HepG2 (cell line): ENCODE measurements around the gene PRKCZ. TPM values are rescaled to one million over a fixed set of nuclear protein-coding genes. Genes with fewer than 3 reads are reported as not detected.

Source experiments
- ATAC-seq: fragments of 200-7000 bp; cut with Tn5 transposase; 3 replicates; pipeline ENCODE4 v1.9.1; 2020; ENCODE audit warnings: mild to moderate bottlenecking, moderate library complexity
- BruUV-seq: library from RNA; stranded (reverse); fragments of 400-500 nt; replicated peaks from 2 replicates; lab custom pipeline; 2021; lab: Mats Ljungman, UMichigan
- CTCF ChIA-PET: fragments of 300-600 bp; formaldehyde crosslinking; extraction: SDS; loops from one replicate; lab custom pipeline; 2021; ENCODE audit warnings: low total read pairs, inconsistent platforms, low intra/inter-chr PET ratio; lab: Yijun Ruan, JAX
- POLR2A ChIA-PET: fragments of 350-600 bp; sonication (Branson Sonifier 250); formaldehyde crosslinking; loops from one replicate; lab custom pipeline; 2020; ENCODE audit warnings: antibody characterized with exemption, inconsistent platforms; lab: Yijun Ruan, JAX
- DNase-seq: peaks from one replicate; pipeline ENCODE4 v3.0.0-alpha.2; 2015; ENCODE audit warnings: low spot score
- FAIRE-seq: peaks from 3 replicates; lab custom pipeline; 2011; peaks lifted over from hg19 to GRCh38; lab: Jason Lieb, UNC
- H2AFZ ChIP-seq: one replicate; pipeline ENCODE4 v1.6.1; 2011; ENCODE audit warnings: low read length, inconsistent platforms
- H3K27ac ChIP-seq: fragments of 300-600 bp; 3 replicates; pipeline ENCODE4 v1.8.0; 2011; ENCODE audit warnings: mixed run types, mild to moderate bottlenecking, mixed read lengths, low read length, inconsistent platforms; ENCODE audit not compliant: insufficient read depth; ENCODE audit errors: extremely low read length
- H3K27me3 ChIP-seq, 2 experiments: fragments of 200-600 bp in 1 of 2; 2 replicates in 1 of 2; 3 replicates in 1 of 2; pipeline versions ENCODE4 v1.6.0 to v1.8.0; 2011; ENCODE audit warnings: low read length in 2 of 2, mild to moderate bottlenecking in 2 of 2, moderate library complexity in 2 of 2, inconsistent platforms in 1 of 2; ENCODE audit not compliant: insufficient read depth in 2 of 2, control insufficient read depth in 1 of 2
- H3K36me3 ChIP-seq, 2 experiments: fragments of 200-600 bp in 1 of 2; replicated peaks in 1 of 2; 2 replicates in 1 of 2; 3 replicates in 1 of 2; pipeline versions ENCODE4 v1.5.1 to v1.8.0; 2011; ENCODE audit warnings: low read length in 2 of 2, inconsistent platforms in 1 of 2; ENCODE audit not compliant: insufficient read depth in 2 of 2, control insufficient read depth in 1 of 2
- H3K4me1 ChIP-seq: 2 replicates; pipeline ENCODE4 v1.5.1; 2012; ENCODE audit warnings: low read length, inconsistent platforms; ENCODE audit not compliant: insufficient read depth
- H3K4me2 ChIP-seq: 2 replicates; pipeline ENCODE4 v1.6.0; 2011; ENCODE audit warnings: low read depth, low read length, inconsistent platforms
- H3K4me3 ChIP-seq, 3 experiments: fragments of 200-600 bp in 1 of 3; sonication (generic), shearing (Covaris generic) in 1 of 3; replicated peaks in 1 of 3; 2 replicates each; pipeline ENCODE4 v1.5.1; 2011 to 2016; ENCODE audit warnings: low read length in 3 of 3, inconsistent platforms in 2 of 3, low read depth in 2 of 3, mild to moderate bottlenecking in 2 of 3, control low read depth in 1 of 3, mixed read lengths in 1 of 3; ENCODE audit not compliant: insufficient read depth in 1 of 3
- H3K79me2 ChIP-seq: one replicate; pipeline ENCODE4 v1.6.1; 2011; ENCODE audit warnings: low read length, inconsistent platforms; ENCODE audit not compliant: insufficient read depth
- H3K9ac ChIP-seq: 2 replicates; pipeline ENCODE4 v1.6.0; 2011; ENCODE audit warnings: mild to moderate bottlenecking, low read depth, low read length, inconsistent platforms; ENCODE audit not compliant: insufficient read depth
- H3K9me3 ChIP-seq: 2 replicates; pipeline ENCODE4 v1.5.1; 2012; ENCODE audit warnings: mild to moderate bottlenecking, low read length
- H4K20me1 ChIP-seq: 2 replicates; pipeline ENCODE4 v1.6.0; 2011; ENCODE audit warnings: inconsistent platforms, mild to moderate bottlenecking, low read length, moderate library complexity; ENCODE audit not compliant: insufficient read depth
- CBFB ChIP-seq: sonication (generic); formaldehyde crosslinking; IDR thresholded peaks from 2 replicates; pipeline ENCODE4 v1.4.0; 2020; ENCODE audit warnings: missing genetic modification reagents
- CHD4 ChIP-seq: fragments of 200-600 bp; sonication (generic); IDR thresholded peaks from 2 replicates; pipeline ENCODE4 v1.7.0; 2017; ENCODE audit warnings: mild to moderate bottlenecking, low read length, borderline replicate concordance
- KAT8 ChIP-seq: IDR thresholded peaks from 2 replicates; pipeline ENCODE4 v1.6.1; 2016; ENCODE audit warnings: missing genetic modification reagents, missing compliant biosample characterization
- SAP130 ChIP-seq: IDR thresholded peaks from 2 replicates; pipeline ENCODE4 v1.6.1; 2016; ENCODE audit warnings: low read depth
- SIX4 ChIP-seq: sonication (generic); formaldehyde crosslinking; IDR thresholded peaks from 2 replicates; pipeline ENCODE4 v1.4.0; 2020; ENCODE audit warnings: missing genetic modification reagents
- TMF1 ChIP-seq: sonication (generic); formaldehyde crosslinking; IDR thresholded peaks from 2 replicates; pipeline ENCODE4 v1.8.1; 2022; ENCODE audit warnings: low read depth, missing genetic modification reagents
- ZMYM4 ChIP-seq: sonication (generic); formaldehyde crosslinking; IDR thresholded peaks from 2 replicates; pipeline ENCODE4 v1.8.1; 2023; ENCODE audit warnings: mild to moderate bottlenecking, missing genetic modification reagents
- ZNF292 ChIP-seq: sonication (generic); formaldehyde crosslinking; IDR thresholded peaks from 2 replicates; pipeline ENCODE4 v1.8.1; 2022; ENCODE audit warnings: mild to moderate bottlenecking, low read depth, missing genetic modification reagents, borderline replicate concordance
- ZNF451 ChIP-seq: sonication (generic); formaldehyde crosslinking; IDR thresholded peaks from 2 replicates; pipeline ENCODE4 v1.5.0; 2020; ENCODE audit warnings: mild to moderate bottlenecking, missing genetic modification reagents
- ZNF776 ChIP-seq: sonication (generic); formaldehyde crosslinking; IDR thresholded peaks from 2 replicates; pipeline ENCODE4 v1.4.0; 2020; ENCODE audit warnings: mild to moderate bottlenecking, missing genetic modification reagents
- WGBS: methylation state at CpG from one replicate; pipeline ENCODE4 v1.1.6; 2017; ENCODE audit warnings: low lambda C conversion rate; 5-methylcytosine and 5-hydroxymethylcytosine counted together
- in situ Hi-C: cut with HindIII; loops from 2 replicates; pipeline ENCODE4 v1.10.0; 2017; ENCODE audit warnings: low pct_unique_long_range_greater_than_20kb; ENCODE audit not compliant: extremely low pct_ligation_motif_present
- intact Hi-C: fragments of 100-400 bp; cut with micrococcal nuclease; formaldehyde crosslinking; loops from one replicate; pipeline ENCODE4 v1.10.0; 2022; ENCODE audit not compliant: unreplicated experiment
- polyA plus RNA-seq, 8 experiments: library from polyadenylated mRNA; depleted of rRNA in 3 of 8; stranded (reverse) in 7 of 8; unstranded in 1 of 8; fragments of >200 nt; fragmentation: Illumina TruSeq in 4 of 8; extraction: Trizol in 4 of 8; gene quantifications; 2 replicates each; pipeline versions ENCODE4 v1.2.1 to v1.2.3, GENCODE V29; 2011 to 2016; ENCODE audit warnings: low read depth in 4 of 8, missing spikeins in 1 of 8, mixed read lengths in 1 of 8; ENCODE audit not compliant: insufficient read depth in 1 of 8
- total RNA-seq, 5 experiments: library from RNA; depleted of rRNA; stranded (reverse); fragments of >200 nt; fragmentation: Illumina TruSeq; extraction: Trizol; gene quantifications; 2 replicates each; pipeline ENCODE4 v1.2.3, GENCODE V29; 2016; ENCODE audit warnings: low read depth in 1 of 5
- TF ChIP-seq, protein P1 (sequence below): sonication (generic); formaldehyde crosslinking; IDR thresholded peaks from 2 replicates; pipeline ENCODE4 v1.4.0; 2020; ENCODE audit warnings: missing genetic modification reagents; ENCODE audit errors: not compliant biosample characterization
- TF ChIP-seq, protein P2 (sequence below): sonication (generic); formaldehyde crosslinking; IDR thresholded peaks from 2 replicates; pipeline ENCODE4 v1.5.1; 2020; ENCODE audit warnings: missing genetic modification reagents, mild to moderate bottlenecking, borderline replicate concordance
- TF ChIP-seq, protein P3 (sequence below): sonication (generic); formaldehyde crosslinking; IDR thresholded peaks from 2 replicates; pipeline ENCODE4 v1.4.0; 2020; ENCODE audit warnings: missing genetic modification reagents
- TF ChIP-seq, protein P4 (sequence below): sonication (generic); formaldehyde crosslinking; IDR thresholded peaks from 2 replicates; pipeline ENCODE4 v1.4.0; 2020; ENCODE audit warnings: low read depth, mild to moderate bottlenecking, missing genetic modification reagents
- TF ChIP-seq, protein P5 (sequence below): sonication (generic); formaldehyde crosslinking; IDR thresholded peaks from 2 replicates; pipeline ENCODE4 v1.4.0; 2020; ENCODE audit warnings: missing genetic modification reagents

Gene PRKCZ
- total and polyA plus RNA-seq, 2 of the 13 experiments (the other 11 are each of a cell fraction or from before 2014, with no cell fraction given), result 34.7 to 85.2 TPM

DNA sequence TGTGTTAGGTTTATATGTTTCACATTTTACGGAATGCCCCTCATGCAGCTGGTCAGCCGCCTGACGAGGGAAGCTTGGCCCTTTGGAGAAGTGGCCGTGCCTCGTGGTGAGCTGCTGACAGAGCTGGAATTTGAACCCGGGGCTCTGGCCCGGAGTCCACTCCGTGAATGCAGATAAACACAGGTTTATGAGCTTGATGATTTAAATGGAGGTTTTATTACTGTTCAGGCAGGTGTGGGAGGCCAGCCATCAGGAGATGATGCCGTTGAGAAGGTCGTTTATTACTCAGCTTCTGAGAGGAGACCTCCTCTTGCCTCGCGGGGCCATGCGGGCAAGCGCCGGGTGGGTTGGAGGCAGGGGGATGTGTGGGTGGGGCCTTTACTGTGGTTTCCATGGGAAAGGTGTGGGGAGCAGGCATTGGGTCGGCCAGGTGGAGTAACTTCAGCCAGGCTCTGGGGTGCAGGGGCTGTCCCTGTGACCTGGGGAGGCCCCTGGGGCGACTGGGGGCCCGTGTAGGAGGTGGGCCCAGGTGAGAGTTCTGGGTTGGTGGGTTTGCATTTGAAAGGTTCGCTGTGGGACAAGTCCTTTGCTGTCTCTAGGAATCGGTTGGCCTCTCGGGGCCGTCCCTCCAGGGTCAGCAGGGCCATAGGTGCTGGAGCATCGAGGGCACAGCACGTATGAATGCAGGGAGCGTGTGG, 22.0 kb downstream of the PRKCZ start:
- Histone ChIP-seq H3K36me3 (peaks cover 2 to 10% of the 10 kb centered on the region in 2 experiments; a peak in 3 of 5 replicates), H3K27me3 (no peaks in the 10 kb centered on the region), H3K79me2 (no peaks in the 10 kb centered on the region), H4K20me1 (no peaks in the 10 kb centered on the region), H3K9me3 (peaks cover 4% of the 10 kb centered on the region; the same call in 1 of the 2 replicates), H3K27ac (peak overlapping the region; percentile 43), H3K4me1 (peaks cover 14% of the 10 kb centered on the region), H2AFZ (no peak overlapping the region), H3K4me3 (no peak overlapping the region), H3K9ac (no peak overlapping the region), H3K4me2 (no peak overlapping the region)
- WGBS, result 91% methylated on average over 12 of the region's 25 CpGs
- no peak for FAIRE-seq
- in situ Hi-C loops, result no loop called here
- POLR2A ChIA-PET, result no interaction called here
- CTCF ChIA-PET, result no interaction called here
- no peak for DNase-seq
- no TSS peak for BruUV-seq
- no peak; the same call in 2 of the 3 replicates for ATAC-seq
- intact Hi-C loops, result no loop called here
- TF ChIP-seq ZNF451 (CRISPR knock-in tag), result no peak
- TF ChIP-seq ZNF292 (CRISPR knock-in tag), result no peak
- TF ChIP-seq, protein P1, sequence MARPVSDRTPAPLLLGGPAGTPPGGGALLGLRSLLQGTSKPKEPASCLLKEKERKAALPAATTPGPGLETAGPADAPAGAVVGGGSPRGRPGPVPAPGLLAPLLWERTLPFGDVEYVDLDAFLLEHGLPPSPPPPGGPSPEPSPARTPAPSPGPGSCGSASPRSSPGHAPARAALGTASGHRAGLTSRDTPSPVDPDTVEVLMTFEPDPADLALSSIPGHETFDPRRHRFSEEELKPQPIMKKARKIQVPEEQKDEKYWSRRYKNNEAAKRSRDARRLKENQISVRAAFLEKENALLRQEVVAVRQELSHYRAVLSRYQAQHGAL (CRISPR knock-in tag), result no peak
- TF ChIP-seq, protein P2, sequence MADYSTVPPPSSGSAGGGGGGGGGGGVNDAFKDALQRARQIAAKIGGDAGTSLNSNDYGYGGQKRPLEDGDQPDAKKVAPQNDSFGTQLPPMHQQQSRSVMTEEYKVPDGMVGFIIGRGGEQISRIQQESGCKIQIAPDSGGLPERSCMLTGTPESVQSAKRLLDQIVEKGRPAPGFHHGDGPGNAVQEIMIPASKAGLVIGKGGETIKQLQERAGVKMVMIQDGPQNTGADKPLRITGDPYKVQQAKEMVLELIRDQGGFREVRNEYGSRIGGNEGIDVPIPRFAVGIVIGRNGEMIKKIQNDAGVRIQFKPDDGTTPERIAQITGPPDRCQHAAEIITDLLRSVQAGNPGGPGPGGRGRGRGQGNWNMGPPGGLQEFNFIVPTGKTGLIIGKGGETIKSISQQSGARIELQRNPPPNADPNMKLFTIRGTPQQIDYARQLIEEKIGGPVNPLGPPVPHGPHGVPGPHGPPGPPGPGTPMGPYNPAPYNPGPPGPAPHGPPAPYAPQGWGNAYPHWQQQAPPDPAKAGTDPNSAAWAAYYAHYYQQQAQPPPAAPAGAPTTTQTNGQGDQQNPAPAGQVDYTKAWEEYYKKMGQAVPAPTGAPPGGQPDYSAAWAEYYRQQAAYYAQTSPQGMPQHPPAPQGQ (CRISPR knock-in tag), result no peak
- no peak for TF ChIP-seq TMF1 (CRISPR knock-in tag)
- TF ChIP-seq, protein P3, sequence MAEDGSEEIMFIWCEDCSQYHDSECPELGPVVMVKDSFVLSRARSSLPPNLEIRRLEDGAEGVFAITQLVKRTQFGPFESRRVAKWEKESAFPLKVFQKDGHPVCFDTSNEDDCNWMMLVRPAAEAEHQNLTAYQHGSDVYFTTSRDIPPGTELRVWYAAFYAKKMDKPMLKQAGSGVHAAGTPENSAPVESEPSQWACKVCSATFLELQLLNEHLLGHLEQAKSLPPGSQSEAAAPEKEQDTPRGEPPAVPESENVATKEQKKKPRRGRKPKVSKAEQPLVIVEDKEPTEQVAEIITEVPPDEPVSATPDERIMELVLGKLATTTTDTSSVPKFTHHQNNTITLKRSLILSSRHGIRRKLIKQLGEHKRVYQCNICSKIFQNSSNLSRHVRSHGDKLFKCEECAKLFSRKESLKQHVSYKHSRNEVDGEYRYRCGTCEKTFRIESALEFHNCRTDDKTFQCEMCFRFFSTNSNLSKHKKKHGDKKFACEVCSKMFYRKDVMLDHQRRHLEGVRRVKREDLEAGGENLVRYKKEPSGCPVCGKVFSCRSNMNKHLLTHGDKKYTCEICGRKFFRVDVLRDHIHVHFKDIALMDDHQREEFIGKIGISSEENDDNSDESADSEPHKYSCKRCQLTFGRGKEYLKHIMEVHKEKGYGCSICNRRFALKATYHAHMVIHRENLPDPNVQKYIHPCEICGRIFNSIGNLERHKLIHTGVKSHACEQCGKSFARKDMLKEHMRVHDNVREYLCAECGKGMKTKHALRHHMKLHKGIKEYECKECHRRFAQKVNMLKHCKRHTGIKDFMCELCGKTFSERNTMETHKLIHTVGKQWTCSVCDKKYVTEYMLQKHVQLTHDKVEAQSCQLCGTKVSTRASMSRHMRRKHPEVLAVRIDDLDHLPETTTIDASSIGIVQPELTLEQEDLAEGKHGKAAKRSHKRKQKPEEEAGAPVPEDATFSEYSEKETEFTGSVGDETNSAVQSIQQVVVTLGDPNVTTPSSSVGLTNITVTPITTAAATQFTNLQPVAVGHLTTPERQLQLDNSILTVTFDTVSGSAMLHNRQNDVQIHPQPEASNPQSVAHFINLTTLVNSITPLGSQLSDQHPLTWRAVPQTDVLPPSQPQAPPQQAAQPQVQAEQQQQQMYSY (CRISPR knock-in tag), result no peak
- TF ChIP-seq, protein P4, sequence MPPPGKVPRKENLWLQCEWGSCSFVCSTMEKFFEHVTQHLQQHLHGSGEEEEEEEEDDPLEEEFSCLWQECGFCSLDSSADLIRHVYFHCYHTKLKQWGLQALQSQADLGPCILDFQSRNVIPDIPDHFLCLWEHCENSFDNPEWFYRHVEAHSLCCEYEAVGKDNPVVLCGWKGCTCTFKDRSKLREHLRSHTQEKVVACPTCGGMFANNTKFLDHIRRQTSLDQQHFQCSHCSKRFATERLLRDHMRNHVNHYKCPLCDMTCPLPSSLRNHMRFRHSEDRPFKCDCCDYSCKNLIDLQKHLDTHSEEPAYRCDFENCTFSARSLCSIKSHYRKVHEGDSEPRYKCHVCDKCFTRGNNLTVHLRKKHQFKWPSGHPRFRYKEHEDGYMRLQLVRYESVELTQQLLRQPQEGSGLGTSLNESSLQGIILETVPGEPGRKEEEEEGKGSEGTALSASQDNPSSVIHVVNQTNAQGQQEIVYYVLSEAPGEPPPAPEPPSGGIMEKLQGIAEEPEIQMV, result no peak
- no peak for TF ChIP-seq SIX4 (CRISPR knock-in tag)
- TF ChIP-seq CBFB (CRISPR knock-in tag), result no peak
- TF ChIP-seq, protein P5, sequence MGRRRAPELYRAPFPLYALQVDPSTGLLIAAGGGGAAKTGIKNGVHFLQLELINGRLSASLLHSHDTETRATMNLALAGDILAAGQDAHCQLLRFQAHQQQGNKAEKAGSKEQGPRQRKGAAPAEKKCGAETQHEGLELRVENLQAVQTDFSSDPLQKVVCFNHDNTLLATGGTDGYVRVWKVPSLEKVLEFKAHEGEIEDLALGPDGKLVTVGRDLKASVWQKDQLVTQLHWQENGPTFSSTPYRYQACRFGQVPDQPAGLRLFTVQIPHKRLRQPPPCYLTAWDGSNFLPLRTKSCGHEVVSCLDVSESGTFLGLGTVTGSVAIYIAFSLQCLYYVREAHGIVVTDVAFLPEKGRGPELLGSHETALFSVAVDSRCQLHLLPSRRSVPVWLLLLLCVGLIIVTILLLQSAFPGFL (CRISPR knock-in tag), result no peak
- 0 out of 2 replicates have a peak, but pooled peaks have one; percentile 19 for TF ChIP-seq SAP130 (CRISPR knock-in tag)
- no peak for TF ChIP-seq KAT8 (CRISPR knock-in tag)
- TF ChIP-seq ZNF776 (CRISPR knock-in tag), result no peak
- TF ChIP-seq ZMYM4 (CRISPR knock-in tag), result no peak
- TF ChIP-seq CHD4, result no peak
